K562 (cell line): ENCODE results near the gene NDOR1. TPM values are rescaled to one million over a fixed set of nuclear protein-coding genes. Genes with fewer than 3 reads are reported as not detected.

Experiments
- BRD4 ChIP-seq: fragments of 200-600 bp; sonication (generic); IDR thresholded peaks from 2 replicates; pipeline ENCODE4 v1.6.1; 2017; ENCODE audit warnings: inconsistent platforms
- CTBP1 ChIP-seq: fragments of 450-650 bp; IDR thresholded peaks from 2 replicates; pipeline ENCODE4 v1.6.1; 2016; ENCODE audit warnings: borderline replicate concordance
- JUND ChIP-seq, 2 experiments: IDR thresholded peaks; 2 replicates in 1 of 2; 3 replicates in 1 of 2; pipeline ENCODE4 v1.6.1; 2011; ENCODE audit warnings: borderline replicate concordance in 2 of 2, low read depth in 2 of 2, low read length in 2 of 2, improper control_type of control experiment in 1 of 2, missing biosample characterization in 1 of 2, missing genetic modification characterization in 1 of 2, missing genetic modification reagents in 1 of 2
- MAFG ChIP-seq: fragments of 450-650 bp; conservative IDR thresholded peaks from 2 replicates; pipeline ENCODE4 v1.6.1; 2016; ENCODE audit warnings: missing genetic modification characterization, missing compliant biosample characterization
- MEIS2 ChIP-seq: fragments of 450-650 bp; IDR thresholded peaks from 2 replicates; pipeline ENCODE4 v1.6.1; 2014; ENCODE audit warnings: mild to moderate bottlenecking; ENCODE audit not compliant: partially characterized antibody
- NFE2 ChIP-seq: IDR thresholded peaks from 2 replicates; pipeline ENCODE4 v1.6.1; 2014; ENCODE audit warnings: antibody characterized with exemption, low read depth
- YY1 ChIP-seq, 3 experiments: IDR thresholded peaks; 2 replicates each; pipeline ENCODE4 v1.6.1; 2011; ENCODE audit warnings: low read length in 2 of 3, mild to moderate bottlenecking in 2 of 3, moderate library complexity in 2 of 3, borderline replicate concordance in 1 of 3, control low read depth in 1 of 3, low read depth in 1 of 3; ENCODE audit not compliant: insufficient read depth in 3 of 3, insufficient replicate concordance in 2 of 3, control insufficient read depth in 1 of 3, insufficient read length in 1 of 3; ENCODE audit errors: extremely low read depth in 1 of 3
- ZNF121 ChIP-seq: sonication (generic); formaldehyde crosslinking; conservative IDR thresholded peaks from 2 replicates; pipeline ENCODE4 v1.8.0; 2022; ENCODE audit warnings: missing genetic modification reagents
- ZNF316 ChIP-seq: fragments of 450-650 bp; IDR thresholded peaks from 2 replicates; pipeline ENCODE4 v1.6.1; 2016
- ZNF445 ChIP-seq: fragments of 250-450 bp; sonication (Bioruptor Pico); IDR thresholded peaks from 2 replicates; pipeline ENCODE4 v1.4.0; 2020; ENCODE audit warnings: low read depth, mild to moderate bottlenecking, moderate library complexity
- polyA plus RNA-seq, 8 experiments: library from polyadenylated mRNA; depleted of rRNA in 4 of 8; stranded (reverse) in 5 of 8; unstranded in 3 of 8; fragments of >200 nt; fragmentation: Nextera tagmentation in 2 of 8; fragmentation: Illumina TruSeq in 1 of 8; extraction: Ambion mirVana in 2 of 8; extraction: Trizol in 1 of 8; gene quantifications; 2 replicates each; pipeline versions ENCODE4 v1.2.1 to v1.2.3, GENCODE V29; 2011 to 2014; ENCODE audit warnings: inconsistent platforms in 1 of 8, missing spikeins in 1 of 8
- total RNA-seq, 7 experiments: library from RNA; depleted of rRNA in 6 of 7; stranded (reverse); fragments of >200 nt in 6 of 7; fragmentation: Illumina TruSeq in 2 of 7; extraction: Trizol in 2 of 7; gene quantifications; 2 replicates each; pipeline versions ENCODE4 v1.2.1 to v1.2.3, GENCODE V29; 2011 to 2021; ENCODE audit warnings: low replicate concordance in 1 of 7
- TF ChIP-seq, protein P1 (sequence below): fragments of 250-450 bp; sonication (Bioruptor Pico); IDR thresholded peaks from 2 replicates; pipeline ENCODE4 v1.8.0; 2021; ENCODE audit warnings: moderate library complexity, mild to moderate bottlenecking, inconsistent platforms

NDOR1 gene
- total and polyA plus RNA-seq, 9 of the 15 experiments (the other 6 are each of a cell fraction or from before 2014, with no cell fraction given) = 0.06 to 36.9 (median 6.9) TPM

DNA sequence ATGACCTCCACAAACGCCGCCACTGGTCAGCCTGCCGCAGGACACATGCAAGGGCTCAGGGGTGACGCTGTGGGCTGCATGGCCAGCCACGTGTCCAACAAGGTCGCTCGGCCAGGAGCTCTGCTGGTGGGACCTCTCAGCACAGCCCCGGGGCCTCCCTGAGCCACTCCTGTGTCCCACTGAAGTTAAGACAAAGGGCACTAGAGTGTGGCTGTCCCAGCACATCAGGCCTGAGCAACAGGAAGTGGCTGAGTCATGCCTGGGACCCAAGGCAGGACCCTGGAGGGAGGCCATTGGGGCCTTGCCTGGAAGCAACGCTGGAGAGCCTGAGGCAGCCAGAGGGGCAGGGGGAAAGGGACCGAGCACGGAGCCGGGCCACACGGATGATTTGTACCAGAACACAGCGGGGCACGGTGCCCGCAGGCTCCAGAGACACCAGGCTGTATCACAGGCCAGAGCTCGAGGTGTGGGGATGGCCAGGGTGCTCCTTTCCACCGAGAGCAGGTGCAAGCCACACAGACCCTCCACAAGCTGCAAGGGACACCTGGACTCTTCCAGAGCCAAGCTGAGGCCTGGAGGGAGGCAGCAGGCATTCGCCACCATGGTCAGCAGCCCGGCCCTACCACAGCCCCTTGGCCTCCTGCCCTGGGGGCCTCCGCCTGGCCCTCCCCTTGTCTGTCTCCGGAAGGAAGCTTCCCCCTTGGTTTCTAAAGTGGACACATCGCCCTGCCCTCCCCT is 27.1 kb upstream of the NDOR1 start (continued):
- TF ChIP-seq JUND (IDR thresholded peaks at IDR 0.05; ENCODE audit: borderline replicate concordance, low read depth, low read length) (no peak), JUND (tag; IDR thresholded peaks at IDR 0.05; ENCODE audit: borderline replicate concordance, low read depth, low read length) (no peak), YY1 (IDR thresholded peaks at IDR 0.05; ENCODE audit: borderline replicate concordance in 1 of 3, control insufficient read depth in 1 of 3, extremely low read depth in 1 of 3, insufficient read depth in 3 of 3, insufficient read length in 1 of 3, insufficient replicate concordance in 2 of 3, low read depth in 1 of 3, low read length in 2 of 3) (peak in 2 of 3 experiments; percentile 25 to 32), BRD4 (no peak), CTBP1 (no peak), MAFG (tag) (0 out of 2 replicates have a peak, but pooled peaks have one; percentile 8), ZNF445 (CRISPR knock-in tag) (no peak), MEIS2 (no peak), ZNF121 (no peak), ZNF316 (peak; percentile 43), NFE2 (peak; percentile 42; the same call in 1 of the 2 replicates)
- TF ChIP-seq, protein P1, sequence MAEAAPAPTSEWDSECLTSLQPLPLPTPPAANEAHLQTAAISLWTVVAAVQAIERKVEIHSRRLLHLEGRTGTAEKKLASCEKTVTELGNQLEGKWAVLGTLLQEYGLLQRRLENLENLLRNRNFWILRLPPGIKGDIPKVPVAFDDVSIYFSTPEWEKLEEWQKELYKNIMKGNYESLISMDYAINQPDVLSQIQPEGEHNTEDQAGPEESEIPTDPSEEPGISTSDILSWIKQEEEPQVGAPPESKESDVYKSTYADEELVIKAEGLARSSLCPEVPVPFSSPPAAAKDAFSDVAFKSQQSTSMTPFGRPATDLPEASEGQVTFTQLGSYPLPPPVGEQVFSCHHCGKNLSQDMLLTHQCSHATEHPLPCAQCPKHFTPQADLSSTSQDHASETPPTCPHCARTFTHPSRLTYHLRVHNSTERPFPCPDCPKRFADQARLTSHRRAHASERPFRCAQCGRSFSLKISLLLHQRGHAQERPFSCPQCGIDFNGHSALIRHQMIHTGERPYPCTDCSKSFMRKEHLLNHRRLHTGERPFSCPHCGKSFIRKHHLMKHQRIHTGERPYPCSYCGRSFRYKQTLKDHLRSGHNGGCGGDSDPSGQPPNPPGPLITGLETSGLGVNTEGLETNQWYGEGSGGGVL (CRISPR knock-in tag) = no peak
